NB4 (cell line): ENCODE data around the gene PRICKLE2.

Source experiments
- DNase-seq: peaks from one replicate; pipeline ENCODE4 v3.0.0; 2010; ENCODE audit warnings: low read depth
- H3K4me3 ChIP-seq: one replicate; pipeline ENCODE4 v1.5.1; 2011; ENCODE audit warnings: mild to moderate bottlenecking, low read depth, low read length, moderate library complexity
- CTCF ChIP-seq: IDR thresholded peaks from one replicate; pipeline ENCODE4 v1.5.1; 2012; ENCODE audit warnings: low read depth, low read length
- MYC ChIP-seq: IDR thresholded peaks from 2 replicates; pipeline ENCODE4 v1.6.1; 2011; ENCODE audit warnings: low read depth, low read length
- POLR2A ChIP-seq: IDR thresholded peaks from 2 replicates; pipeline ENCODE4 v1.6.1; 2011; ENCODE audit warnings: mild to moderate bottlenecking; ENCODE audit not compliant: insufficient read length; ENCODE audit errors: extremely low read depth
- TF ChIP-seq, protein P1 (sequence below): IDR thresholded peaks from 2 replicates; pipeline ENCODE4 v1.6.1; 2011; ENCODE audit warnings: low read depth, low read length

The PRICKLE2 gene

GRCh38 chr3:64053117-64053516, 172.1 kb downstream of the PRICKLE2 start:
- no peak overlapping the region for H3K4me3 ChIP-seq
- DNase-seq: no peak
- TF ChIP-seq CTCF (no peak), POLR2A (no peak)
- TF ChIP-seq, protein P1, sequence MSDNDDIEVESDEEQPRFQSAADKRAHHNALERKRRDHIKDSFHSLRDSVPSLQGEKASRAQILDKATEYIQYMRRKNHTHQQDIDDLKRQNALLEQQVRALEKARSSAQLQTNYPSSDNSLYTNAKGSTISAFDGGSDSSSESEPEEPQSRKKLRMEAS: no peak

GRCh38 chr3:64049832-64050231, 175.4 kb downstream of the PRICKLE2 start:
- no peak for DNase-seq
- no peak for TF ChIP-seq CTCF
- H3K4me3 ChIP-seq: no peak overlapping the region

DNA sequence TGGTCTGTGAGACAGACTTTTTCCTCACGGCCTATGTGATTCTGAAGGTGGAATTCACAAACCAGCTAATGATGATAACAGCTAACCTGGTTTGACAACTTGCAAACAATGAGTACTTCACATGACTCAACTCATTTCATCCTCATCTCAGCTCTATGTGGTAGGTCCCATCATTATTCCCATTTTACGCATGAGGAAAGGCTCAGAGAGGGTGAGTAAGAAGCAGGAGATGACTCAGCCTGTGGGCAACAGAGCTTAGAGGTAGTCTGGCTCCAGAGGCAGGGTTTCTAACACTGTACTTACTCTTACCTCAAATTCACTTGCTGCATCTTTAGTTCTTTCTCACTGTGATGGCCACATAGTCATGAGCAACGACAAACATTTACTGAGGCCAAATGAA, 176.1 kb downstream of the PRICKLE2 start:
- H3K4me3 ChIP-seq: no peak overlapping the region
- no peak for TF ChIP-seq MYC
- no peak for TF ChIP-seq POLR2A
- no peak for TF ChIP-seq CTCF
- TF ChIP-seq, protein P1: no peak
- no peak for DNase-seq

DNA sequence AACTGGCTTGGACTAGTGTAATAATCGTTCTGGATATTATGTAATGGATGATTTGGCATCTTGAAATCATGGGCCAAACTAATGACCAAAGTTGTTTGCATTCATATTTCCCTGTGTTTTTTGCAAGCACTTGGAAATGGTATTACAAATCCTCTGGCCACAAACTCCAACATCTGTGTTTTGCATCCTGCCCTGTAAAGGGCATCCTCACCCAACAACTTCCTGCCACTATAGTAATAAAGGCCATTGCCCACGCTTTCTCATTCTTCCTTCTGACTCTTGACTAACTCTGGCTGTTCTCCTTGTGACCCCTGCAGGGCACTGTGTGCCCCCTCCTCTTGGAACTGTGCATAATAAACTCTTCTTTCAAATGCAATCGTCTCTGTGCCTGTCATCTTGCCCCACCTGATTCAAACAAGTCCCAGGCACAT, 176.6 kb downstream of the PRICKLE2 start:
- peak; percentile 1 for DNase-seq
- TF ChIP-seq POLR2A (no peak), CTCF (no peak), MYC (no peak)
- TF ChIP-seq, protein P1: no peak
- no peak overlapping the region for H3K4me3 ChIP-seq

- no peak for DNase-seq
- no peak for TF ChIP-seq CTCF
- no peak for TF ChIP-seq POLR2A
- TF ChIP-seq, protein P1: no peak
- no peak for TF ChIP-seq MYC
- no peak overlapping the region for H3K4me3 ChIP-seq
These were observed 177.5 kb downstream of the PRICKLE2 start for GRCh38 chr3:64047787-64048186.

DNA sequence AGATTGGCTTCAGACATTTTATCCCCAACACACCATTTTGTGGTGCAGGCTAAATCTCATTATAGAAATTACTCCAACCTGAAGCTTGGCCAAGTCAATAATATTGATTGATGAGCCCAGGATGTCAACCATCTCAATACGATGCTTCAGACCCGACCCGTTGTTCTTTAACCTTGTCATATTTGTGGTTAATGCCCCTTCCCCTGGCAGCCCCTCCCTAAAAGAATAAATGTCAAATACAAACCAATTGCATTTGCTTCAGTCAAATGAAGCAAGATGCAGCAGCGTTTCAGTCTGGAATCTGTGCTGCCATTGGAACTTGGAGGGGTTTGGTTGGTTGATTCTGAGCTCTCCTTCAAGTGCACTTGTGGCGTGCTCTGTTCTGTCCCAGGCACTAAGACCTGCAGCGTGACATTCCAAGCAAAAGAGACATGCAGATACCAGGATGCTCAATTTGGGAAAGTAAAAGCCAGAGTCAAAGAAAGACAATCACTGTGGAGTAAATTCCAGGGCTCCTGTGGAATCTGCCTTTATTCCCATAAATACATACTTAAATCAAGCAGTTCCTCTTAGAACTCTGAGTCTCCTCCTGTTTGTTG, 178.2 kb downstream of the PRICKLE2 start:
- no peak overlapping the region for H3K4me3 ChIP-seq
- no peak for DNase-seq
- TF ChIP-seq CTCF (no peak), POLR2A (no peak), MYC (no peak)
- TF ChIP-seq, protein P1: no peak
